Body of pancreas (tissue), 4 donors: ENCODE measurements around the gene UBQLN4.

Experiments used
- POLR2A ChIP-seq, 3 donors: fragments of 450-650 bp; IDR thresholded peaks; one replicate each; pipeline ENCODE4 v1.6.1; 2016; ENCODE audit warnings: antibody characterized with exemption in 3 of 3, mild to moderate bottlenecking in 2 of 3
- TF ChIP-seq, protein P1 (sequence below), 7 experiments: fragments of 450-650 bp in 4 of 7; fragments of 200-600 bp in 3 of 7; sonication (generic) in 3 of 7; IDR thresholded peaks; one replicate each; pipeline ENCODE4 v1.5.1; 2016 to 2019; ENCODE audit warnings: antibody characterized with exemption in 7 of 7

GRCh38 chr1:156052862-156053767 is 483 bp downstream of the UBQLN4 start:
- TF ChIP-seq, protein P1, sequence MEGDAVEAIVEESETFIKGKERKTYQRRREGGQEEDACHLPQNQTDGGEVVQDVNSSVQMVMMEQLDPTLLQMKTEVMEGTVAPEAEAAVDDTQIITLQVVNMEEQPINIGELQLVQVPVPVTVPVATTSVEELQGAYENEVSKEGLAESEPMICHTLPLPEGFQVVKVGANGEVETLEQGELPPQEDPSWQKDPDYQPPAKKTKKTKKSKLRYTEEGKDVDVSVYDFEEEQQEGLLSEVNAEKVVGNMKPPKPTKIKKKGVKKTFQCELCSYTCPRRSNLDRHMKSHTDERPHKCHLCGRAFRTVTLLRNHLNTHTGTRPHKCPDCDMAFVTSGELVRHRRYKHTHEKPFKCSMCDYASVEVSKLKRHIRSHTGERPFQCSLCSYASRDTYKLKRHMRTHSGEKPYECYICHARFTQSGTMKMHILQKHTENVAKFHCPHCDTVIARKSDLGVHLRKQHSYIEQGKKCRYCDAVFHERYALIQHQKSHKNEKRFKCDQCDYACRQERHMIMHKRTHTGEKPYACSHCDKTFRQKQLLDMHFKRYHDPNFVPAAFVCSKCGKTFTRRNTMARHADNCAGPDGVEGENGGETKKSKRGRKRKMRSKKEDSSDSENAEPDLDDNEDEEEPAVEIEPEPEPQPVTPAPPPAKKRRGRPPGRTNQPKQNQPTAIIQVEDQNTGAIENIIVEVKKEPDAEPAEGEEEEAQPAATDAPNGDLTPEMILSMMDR (IDR thresholded peaks at IDR 0.05): peak in 3 of 7 experiments; percentile 2 to 23 (median 17)
- TF ChIP-seq POLR2A (IDR thresholded peaks at IDR 0.05): peak in 1 of 3 donors; percentile 10
